22Rv1 (cell line): ENCODE measurements around the gene SLC8A1.

Source experiments
- CTCF ChIP-seq: fragments of 450-650 bp; IDR thresholded peaks from 2 replicates; pipeline ENCODE4 v1.5.1; 2017; ENCODE audit warnings: mild to moderate bottlenecking
- ZFX ChIP-seq: fragments of 450-650 bp; IDR thresholded peaks from 2 replicates; pipeline ENCODE4 v1.6.1; 2017; ENCODE audit warnings: antibody characterized with exemption, borderline replicate concordance

GRCh38 chr2:40363231-40363630 lies 88.7 kb downstream of the SLC8A1 start:
- TF ChIP-seq CTCF (no peak), ZFX (no peak)
